Esophagus muscularis mucosa (tissue), 4 donors: ENCODE measurements around the gene IRX2. TPM values are rescaled to one million over a fixed set of nuclear protein-coding genes. Genes with fewer than 3 reads are reported as not detected.

Experiments
- DNase-seq: peaks from one replicate; pipeline ENCODE4 v3.0.0-alpha.2; 2017; ENCODE audit errors: extremely low spot score
- H3K27ac ChIP-seq, 4 donors: fragments of 200-600 bp; sonication (generic); replicated peaks in 1 of 4; 1 replicate in 3 of 4; 2 replicates in 1 of 4; pipeline ENCODE4 v1.5.1; 2016 to 2019; ENCODE audit warnings: mild to moderate bottlenecking in 1 of 4
- H3K27me3 ChIP-seq, 4 donors: fragments of 200-600 bp; sonication (generic); one replicate each; pipeline versions ENCODE4 v1.5.1 to v1.6.0; 2016 to 2019
- H3K36me3 ChIP-seq, 4 donors: fragments of 200-600 bp; sonication (generic); one replicate each; pipeline ENCODE4 v1.5.1; 2016 to 2019
- H3K4me1 ChIP-seq, 4 donors: fragments of 200-600 bp; sonication (generic); one replicate each; pipeline ENCODE4 v1.5.1; 2016 to 2019
- H3K4me3 ChIP-seq, 4 donors: fragments of 200-600 bp; sonication (generic); 1 replicate in 2 of 4; 2 replicates in 2 of 4; pipeline ENCODE4 v1.5.1; 2016 to 2019; ENCODE audit warnings: mild to moderate bottlenecking in 4 of 4, moderate library complexity in 1 of 4
- H3K9me3 ChIP-seq, 4 donors: fragments of 200-600 bp; sonication (generic); 1 replicate in 3 of 4; 2 replicates in 1 of 4; pipeline ENCODE4 v1.5.1; 2016 to 2019
- EP300 ChIP-seq: sonication (generic); formaldehyde crosslinking; IDR thresholded peaks from one replicate; pipeline ENCODE4 v1.6.1; 2017; ENCODE audit warnings: antibody characterized with exemption
- POLR2A ChIP-seq: fragments of 450-650 bp; IDR thresholded peaks from one replicate; pipeline ENCODE4 v1.6.1; 2017; ENCODE audit warnings: antibody characterized with exemption, moderate library complexity, mild to moderate bottlenecking, low read depth
- POLR2AphosphoS5 ChIP-seq, 2 donors: sonication (generic); formaldehyde crosslinking; IDR thresholded peaks; one replicate each; pipeline ENCODE4 v1.6.1; 2017; ENCODE audit warnings: antibody characterized with exemption in 2 of 2
- WGBS: methylation state at CpG from one replicate; pipeline ENCODE4 v1.1.5; 2018; 5-methylcytosine and 5-hydroxymethylcytosine counted together
- intact Hi-C: fragments of 100-400 bp; cut with DNase I; formaldehyde crosslinking; loops from one replicate; pipeline ENCODE4 v1.15.1; 2023
- total RNA-seq, 4 donors: library from RNA; depleted of rRNA; stranded (reverse); fragments of >200 nt; gene quantifications; one replicate each; pipeline versions ENCODE4 v1.1.0 to v1.2.1, GENCODE V29; 2016
- TF ChIP-seq, protein P1 (sequence below), 3 experiments: fragments of 200-600 bp in 2 of 3; fragments of 450-650 bp in 1 of 3; sonication (generic) in 2 of 3; IDR thresholded peaks; one replicate each; pipeline ENCODE4 v1.5.1; 2017 to 2019; ENCODE audit warnings: antibody characterized with exemption in 3 of 3, mild to moderate bottlenecking in 2 of 3, moderate library complexity in 1 of 3

IRX2 gene
- total RNA-seq, 4 donors from 2014 or later: 0.17 to 0.26 TPM; not detected in 2

DNA sequence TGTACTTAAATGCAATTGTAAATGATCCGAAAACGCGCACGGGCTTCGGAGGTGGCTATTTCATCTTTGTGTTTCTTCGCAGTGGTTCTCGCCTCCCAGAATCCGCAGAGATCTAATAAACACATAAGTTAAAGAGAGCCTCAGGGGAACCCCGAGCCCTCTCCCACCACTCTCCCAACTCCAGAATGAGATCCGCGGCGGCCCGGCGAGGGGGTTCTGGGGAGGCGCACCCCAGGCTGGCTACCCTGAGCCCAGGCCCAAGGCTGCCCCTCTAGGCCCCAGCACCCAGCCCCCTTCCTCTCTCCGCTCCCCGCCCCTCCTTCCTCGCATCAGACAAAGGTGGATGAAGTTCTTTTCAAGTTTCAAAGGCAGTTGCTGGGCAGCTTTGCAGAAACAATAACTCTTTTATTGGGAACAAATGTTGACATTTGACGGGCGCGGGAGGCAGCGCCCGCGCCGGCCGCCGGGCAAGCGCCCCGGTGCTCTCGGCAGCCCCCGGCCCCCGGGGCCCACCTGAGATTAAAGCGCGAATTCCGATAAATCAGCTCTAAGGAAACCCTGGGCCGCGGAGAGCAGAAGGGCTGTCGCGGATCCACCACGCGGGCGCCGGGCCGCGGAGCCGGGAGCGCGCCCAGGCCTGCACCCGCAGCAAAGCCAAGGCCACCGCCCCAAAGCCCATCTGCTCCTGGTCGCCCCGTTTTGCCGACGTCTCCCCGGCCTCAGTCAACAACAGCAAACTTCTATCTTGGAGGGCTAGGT is 8.4 kb downstream of the IRX2 start:
- Histone ChIP-seq H3K27me3 (peaks cover 0 to 98% (median 50%) of the 10 kb centered on the region in 4 donors), H3K4me1 (peaks cover 7 to 24% (median 20%) of the 10 kb centered on the region in 4 donors), H3K36me3 (no peaks in the 10 kb centered on the region), H3K9me3 (no peaks in the 10 kb centered on the region), H3K27ac (no peak overlapping the region), H3K4me3 (no peak overlapping the region)
- intact Hi-C loops: no loop called here
- no peak for TF ChIP-seq EP300
- TF ChIP-seq POLR2AphosphoS5 (IDR thresholded peaks at IDR 0.05): no peak
- TF ChIP-seq, protein P1, sequence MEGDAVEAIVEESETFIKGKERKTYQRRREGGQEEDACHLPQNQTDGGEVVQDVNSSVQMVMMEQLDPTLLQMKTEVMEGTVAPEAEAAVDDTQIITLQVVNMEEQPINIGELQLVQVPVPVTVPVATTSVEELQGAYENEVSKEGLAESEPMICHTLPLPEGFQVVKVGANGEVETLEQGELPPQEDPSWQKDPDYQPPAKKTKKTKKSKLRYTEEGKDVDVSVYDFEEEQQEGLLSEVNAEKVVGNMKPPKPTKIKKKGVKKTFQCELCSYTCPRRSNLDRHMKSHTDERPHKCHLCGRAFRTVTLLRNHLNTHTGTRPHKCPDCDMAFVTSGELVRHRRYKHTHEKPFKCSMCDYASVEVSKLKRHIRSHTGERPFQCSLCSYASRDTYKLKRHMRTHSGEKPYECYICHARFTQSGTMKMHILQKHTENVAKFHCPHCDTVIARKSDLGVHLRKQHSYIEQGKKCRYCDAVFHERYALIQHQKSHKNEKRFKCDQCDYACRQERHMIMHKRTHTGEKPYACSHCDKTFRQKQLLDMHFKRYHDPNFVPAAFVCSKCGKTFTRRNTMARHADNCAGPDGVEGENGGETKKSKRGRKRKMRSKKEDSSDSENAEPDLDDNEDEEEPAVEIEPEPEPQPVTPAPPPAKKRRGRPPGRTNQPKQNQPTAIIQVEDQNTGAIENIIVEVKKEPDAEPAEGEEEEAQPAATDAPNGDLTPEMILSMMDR (IDR thresholded peaks at IDR 0.05): no peak
- TF ChIP-seq POLR2A: no peak
- WGBS: 6% methylated on average over 31 of the region's 55 CpGs
- no peak for DNase-seq

DNA sequence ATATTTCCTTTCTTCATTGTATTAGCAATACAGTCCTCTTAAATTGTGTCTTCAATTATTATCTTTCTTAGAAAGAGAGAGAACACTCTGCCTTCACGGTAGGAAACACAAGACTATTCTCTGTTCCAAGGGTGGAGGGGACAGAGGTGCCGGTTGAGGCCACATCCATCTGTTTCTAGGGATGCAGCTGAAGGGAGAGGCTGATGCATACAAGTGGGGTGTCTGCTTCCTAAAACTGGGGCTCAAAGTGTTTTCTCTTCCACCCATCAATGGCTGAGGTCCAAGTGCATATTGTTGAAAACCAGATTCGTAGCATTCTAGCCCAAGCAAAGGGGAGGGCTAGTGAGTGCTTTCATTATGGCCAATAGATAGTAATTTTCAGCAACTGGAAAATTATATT is 9.5 kb downstream of the IRX2 start:
- peaks cover 0 to 98% (median 49%) of the 10 kb centered on the region in 4 donors for H3K27me3 ChIP-seq

DNA sequence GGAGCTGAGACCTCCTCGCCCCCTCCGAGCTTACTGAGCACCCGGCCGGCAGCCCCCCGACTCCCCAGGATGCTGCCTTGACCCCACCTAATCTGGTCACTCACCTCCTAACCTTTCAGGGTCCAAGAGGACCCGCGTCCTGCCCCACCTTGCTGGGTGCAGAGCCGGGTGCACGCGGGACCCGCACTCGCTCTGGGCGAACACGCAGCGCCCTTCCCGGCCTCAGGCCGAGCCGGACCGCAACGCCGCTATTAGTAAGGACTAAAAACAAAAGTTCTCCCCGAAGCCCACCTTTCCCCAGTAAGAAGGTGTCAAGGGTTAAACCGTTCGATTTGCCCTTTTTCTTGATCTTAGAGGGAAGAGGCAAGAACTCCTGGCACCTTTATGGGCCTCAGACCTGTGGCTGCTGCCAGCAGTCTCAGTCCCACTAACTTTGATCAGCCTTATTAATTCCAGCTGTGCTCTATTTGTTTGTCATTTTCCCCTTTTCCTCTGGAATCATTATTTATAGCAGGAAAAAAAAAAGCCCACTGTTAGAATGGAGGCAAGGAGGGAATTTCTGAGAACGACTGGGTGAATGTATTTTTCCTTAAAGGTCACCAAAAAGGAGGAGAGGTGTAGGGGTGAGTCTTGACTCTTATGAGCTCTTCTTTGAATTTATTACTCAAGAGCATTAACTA is 10.5 kb downstream of the IRX2 start:
- intact Hi-C loops: no loop called here
- Histone ChIP-seq H3K9me3 (peaks cover 0 to 6% (median 0%) of the 10 kb centered on the region in 4 donors), H3K27me3 (peaks cover 0 to 98% (median 49%) of the 10 kb centered on the region in 4 donors), H3K36me3 (no peaks in the 10 kb centered on the region), H3K4me3 (no peak overlapping the region), H3K27ac (no peak overlapping the region), H3K4me1 (peaks cover 7 to 21% (median 18%) of the 10 kb centered on the region in 4 donors)
- TF ChIP-seq POLR2AphosphoS5 (IDR thresholded peaks at IDR 0.05): no peak
- no peak for TF ChIP-seq POLR2A
- TF ChIP-seq EP300: no peak
- TF ChIP-seq, protein P1 (IDR thresholded peaks at IDR 0.05): no peak
- no peak for DNase-seq
- WGBS: 0% methylated on average over 4 of the region's 25 CpGs

More for the DNA sequence above, 9.5 kb downstream of the IRX2 start:
- TF ChIP-seq POLR2AphosphoS5 (IDR thresholded peaks at IDR 0.05): no peak
- TF ChIP-seq POLR2A: no peak
- TF ChIP-seq, protein P1 (IDR thresholded peaks at IDR 0.05): no peak
- no peak for TF ChIP-seq EP300
- Histone ChIP-seq H3K9me3 (peaks cover 0 to 2% (median 0%) of the 10 kb centered on the region in 4 donors), H3K4me3 (no peak overlapping the region), H3K4me1 (peaks cover 7 to 21% (median 18%) of the 10 kb centered on the region in 4 donors), H3K36me3 (no peaks in the 10 kb centered on the region), H3K27ac (no peak overlapping the region)
- intact Hi-C loops: no loop called here
- WGBS: 12% methylated on average over 3 of the region's 3 CpGs
- no peak for DNase-seq

DNA sequence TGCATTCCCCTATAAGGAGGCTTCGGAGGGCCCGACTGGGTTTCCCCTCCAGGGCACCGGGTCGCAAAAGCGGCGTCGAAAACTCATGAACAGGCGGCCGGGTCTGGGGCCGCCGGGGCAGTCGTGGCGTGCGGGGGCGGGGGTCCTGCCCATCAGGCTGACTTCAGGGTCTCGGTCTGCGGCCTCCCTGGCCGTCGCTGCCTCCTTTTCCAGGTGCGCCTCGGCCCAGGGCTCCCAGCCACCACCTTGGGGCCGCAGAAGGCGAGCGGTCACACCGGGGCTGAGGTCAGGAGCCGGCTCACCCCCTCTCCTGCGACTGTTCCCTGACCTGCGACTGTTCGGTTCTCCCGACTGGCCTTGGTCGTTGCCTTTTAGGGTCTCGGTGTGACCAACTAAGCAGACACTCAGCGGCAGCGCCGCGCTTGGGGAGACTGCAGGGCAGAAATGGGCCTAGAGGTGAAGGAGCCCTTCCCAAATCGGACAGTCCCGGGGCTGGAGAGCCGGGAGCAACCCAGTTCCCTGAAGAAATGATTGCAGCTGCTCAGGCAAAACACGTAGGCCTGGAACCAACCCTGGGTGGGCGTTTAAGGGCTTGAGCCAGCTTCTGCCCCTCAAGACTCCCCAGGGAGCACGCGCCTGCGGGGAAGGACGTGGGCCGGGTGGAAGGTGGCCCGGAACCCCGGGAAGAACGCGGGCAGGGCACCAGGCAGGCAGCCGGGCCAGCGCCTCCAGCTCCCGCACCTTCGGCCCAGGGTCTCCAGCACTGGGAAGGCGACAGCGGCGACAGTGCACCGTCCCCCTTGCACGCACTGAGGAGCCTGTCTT is 11.2 kb downstream of the IRX2 start:
- TF ChIP-seq POLR2A (no peak), EP300 (no peak), POLR2AphosphoS5 (IDR thresholded peaks at IDR 0.05) (no peak)
- TF ChIP-seq, protein P1 (IDR thresholded peaks at IDR 0.05): no peak
- peaks cover 7 to 21% (median 18%) of the 10 kb centered on the region in 4 donors for H3K4me1 ChIP-seq
- H3K27ac ChIP-seq: no peak overlapping the region
- H3K27me3 ChIP-seq: peaks cover 0 to 96% (median 48%) of the 10 kb centered on the region in 4 donors
- intact Hi-C loops: no loop called here
- H3K9me3 ChIP-seq: peaks cover 0 to 6% (median 0%) of the 10 kb centered on the region in 4 donors
- DNase-seq: no peak
- 10% methylated on average over 15 of the region's 59 CpGs for WGBS
- no peaks in the 10 kb centered on the region for H3K36me3 ChIP-seq
- peak overlapping the region; percentile 50 to 62 (median 55) for H3K4me3 ChIP-seq
